Activated CD4-positive, alpha-beta T cell treated with anti-CD3 and anti-CD28 coated beads for 1 hour (primary cell): ENCODE measurements around the gene GALNT18.

Source experiments
- DNase-seq: peaks from one replicate; pipeline ENCODE4 v3.0.0-alpha.2; 2020

GALNT18 gene

DNA sequence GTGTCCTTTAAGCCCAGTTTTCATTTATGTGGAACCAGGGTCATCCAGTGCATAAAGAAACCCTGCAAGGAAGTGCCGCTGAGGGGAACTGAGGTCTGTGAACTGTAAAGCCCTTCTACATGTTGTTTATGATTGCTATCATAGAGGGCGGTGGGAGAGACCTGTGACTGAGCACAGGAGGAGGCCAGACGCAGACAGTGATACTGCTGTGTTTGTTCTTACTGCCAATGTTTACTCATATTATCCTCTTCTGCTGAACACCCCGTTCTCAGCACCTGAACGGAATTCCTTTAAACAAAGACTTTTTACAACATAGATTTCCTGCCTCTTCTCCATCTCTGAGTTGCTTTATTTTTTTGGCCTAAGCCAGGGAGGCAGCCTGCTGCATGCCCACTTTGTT, 967 bp upstream of the GALNT18 start:
- DNase-seq: no peak

DNA sequence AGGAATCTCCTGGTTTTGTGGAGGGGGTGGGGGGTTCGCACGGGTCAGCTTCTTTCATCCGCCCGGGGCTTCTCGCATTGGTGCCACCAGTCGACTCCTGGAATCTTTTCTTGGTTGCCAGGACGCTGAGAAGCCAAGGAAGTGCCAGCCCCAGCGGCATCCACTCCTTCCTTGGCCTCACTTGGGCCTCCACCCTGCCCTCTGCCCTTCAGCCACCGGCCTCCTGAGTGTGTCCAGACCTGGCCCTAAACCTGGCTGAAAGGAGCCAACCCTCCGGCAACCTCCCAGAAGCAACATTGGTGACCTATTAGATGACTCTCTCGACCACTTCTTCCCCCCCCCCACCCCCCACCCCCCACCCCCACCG, 518 bp upstream of the GALNT18 start:
- no peak for DNase-seq

DNA sequence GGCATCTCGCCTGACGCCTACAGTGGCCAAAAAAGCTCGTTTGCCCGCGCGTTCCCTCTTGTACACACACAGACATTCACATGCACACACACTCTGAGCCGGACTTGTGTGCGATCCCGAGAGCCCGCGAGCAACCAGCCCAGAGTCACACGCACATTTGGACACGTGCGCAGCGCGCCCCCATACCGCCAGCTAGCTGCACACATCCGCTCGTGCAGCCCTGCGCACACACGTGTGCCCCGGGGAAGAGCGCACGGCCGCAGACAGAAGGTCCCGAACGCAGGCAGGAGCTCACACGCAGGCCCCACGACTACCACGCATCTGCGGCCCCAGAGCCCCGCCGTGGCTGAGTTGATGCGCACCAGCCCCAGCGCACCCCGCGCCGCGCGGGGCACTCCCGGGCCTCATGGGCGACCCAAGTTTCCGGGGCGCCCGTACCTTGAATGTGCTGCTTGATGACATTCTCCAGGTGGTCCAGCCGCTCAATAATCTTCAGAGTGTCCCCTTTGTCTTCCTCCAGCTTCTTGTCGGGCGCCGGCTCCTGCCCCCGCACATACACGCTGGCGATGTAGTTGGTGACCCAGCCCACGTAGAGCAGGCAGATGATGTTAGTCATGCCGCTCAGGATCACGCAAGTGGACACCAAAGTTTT, 758 bp downstream of the GALNT18 start:
- no peak for DNase-seq

DNA sequence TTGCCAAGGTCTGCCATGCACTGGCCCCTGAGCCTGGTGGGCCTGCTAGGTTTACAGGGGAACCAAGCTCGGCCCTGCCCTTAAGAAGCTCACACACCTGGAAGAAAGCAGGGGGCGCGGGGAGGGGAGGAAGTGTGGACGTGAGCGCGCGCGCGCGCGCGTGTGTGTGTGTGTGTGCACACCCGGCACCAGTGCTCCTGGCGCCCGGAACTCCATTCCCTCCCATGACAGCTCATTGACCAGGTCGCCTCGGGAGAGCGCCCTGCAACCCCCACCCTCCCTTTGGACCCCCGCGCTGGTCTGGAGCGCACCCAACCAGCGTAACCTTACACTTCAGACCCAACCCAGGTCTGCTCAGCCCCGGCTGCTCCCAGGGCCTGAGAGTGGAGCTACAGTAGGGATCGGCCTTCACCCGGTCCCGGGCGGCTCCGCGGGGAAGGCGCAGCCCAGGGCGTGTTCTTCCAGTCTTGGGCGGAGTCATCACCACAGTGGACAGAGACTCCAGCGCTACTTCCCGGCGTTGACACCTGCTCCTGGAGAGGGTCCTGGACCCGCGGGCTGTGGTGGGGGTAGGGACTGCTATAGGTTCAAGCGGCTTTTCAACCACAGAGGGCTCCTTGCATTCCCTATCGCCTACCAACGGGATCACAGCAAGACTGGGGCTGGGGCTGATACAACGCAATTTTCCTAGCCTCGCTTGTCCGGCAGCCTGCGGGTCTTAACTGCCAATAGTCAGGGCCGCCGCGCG, 1.5 kb downstream of the GALNT18 start:
- no peak for DNase-seq

DNA sequence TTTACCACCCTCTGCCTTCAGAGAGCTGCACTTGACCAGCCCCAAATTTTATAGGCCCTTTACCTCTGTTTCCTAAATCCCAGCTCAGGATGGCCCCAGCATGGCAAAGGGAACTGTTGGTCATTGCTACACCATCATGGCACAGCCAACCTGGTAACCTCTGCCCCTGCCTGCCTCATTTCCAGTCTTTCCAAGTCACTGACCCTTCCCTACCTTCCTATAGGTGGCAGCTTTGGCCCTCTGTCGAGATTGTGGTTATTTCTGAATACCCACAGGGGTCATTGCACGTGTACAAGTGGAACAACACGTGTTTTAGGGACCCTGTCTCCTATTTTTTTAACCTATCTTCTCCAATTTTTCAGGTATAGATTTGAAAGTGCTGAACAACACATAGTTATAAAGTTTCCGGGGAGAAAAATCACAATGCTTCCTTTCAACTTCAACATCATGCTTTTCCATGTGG, 2.8 kb downstream of the GALNT18 start:
- no peak for DNase-seq

DNA sequence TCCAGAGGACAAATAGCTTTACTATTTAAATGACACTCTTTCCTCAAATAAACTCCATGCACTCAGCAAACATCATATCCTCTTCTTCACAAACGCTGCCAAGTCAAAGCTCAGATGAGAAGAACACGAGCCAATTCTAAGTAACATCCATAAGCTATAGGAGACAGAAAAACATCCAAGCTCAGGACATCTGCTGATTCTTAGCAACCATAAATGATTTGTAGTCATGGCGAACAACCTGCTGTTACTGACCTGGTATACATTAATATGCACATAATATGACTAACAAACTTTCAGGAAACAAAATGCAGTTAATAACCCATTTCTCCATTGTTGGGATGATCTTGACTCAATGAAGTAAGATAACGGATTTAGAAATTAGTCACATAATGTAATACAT, 6.7 kb downstream of the GALNT18 start:
- no peak for DNase-seq

DNA sequence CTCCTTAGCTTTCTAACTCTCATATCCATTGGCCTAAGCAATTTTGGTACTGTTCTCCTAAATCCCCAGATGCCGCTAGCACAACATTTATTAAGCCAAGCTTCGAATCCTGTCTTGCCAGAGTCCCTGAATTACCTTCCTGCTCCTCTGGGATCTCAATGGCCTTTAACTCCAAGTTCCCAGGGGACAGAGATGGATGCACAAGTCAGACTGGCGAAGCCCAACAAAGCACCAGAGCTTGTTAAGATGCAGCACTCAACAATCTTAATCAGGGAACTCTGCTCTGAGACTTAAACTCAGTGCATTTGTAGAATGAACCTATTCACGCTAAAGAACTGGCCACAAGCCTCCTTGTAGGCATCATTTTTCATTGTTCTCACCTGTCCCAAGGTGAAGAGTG, 9.4 kb downstream of the GALNT18 start:
- no peak for DNase-seq

DNA sequence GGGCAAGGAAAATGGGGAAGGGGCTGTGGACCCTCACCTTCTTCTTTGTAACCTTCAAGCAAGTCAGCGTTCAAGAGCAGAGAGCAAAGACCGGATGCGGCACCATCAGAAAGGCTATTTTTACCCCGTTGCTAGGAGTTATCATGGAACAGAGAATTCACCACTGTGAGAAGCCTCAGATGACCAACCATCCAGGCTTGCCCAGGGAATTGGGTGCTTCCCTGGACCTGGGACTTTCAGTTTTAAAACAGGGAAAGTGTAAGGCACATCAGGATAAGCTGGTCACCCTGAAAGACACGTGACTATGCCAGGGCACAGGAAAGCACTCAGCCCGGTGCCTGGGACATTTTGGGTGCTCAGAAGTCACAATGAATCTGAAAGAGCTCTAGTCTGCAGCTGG, 10.4 kb downstream of the GALNT18 start:
- no peak for DNase-seq

DNA sequence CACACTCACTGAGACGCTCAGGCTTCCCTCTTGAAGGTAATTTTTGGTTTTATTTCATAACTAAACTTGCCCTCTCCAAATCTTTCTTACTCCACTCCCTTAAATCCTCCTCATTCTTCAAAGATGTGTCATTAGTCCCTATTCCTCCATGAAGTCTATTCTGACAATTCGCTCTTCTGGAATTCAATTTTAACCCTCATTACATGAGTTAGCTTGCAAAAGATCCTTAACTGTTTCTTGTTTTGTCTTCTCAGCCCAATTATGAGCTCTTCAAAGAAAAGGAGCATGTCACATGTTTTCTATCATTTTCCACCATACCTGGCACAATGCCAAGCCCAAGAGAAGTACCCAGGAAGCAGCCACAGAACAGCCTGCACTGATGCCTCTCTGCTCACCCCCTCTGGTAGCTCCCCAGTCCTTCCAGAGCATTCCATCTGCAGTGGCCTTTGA, 13.0 kb downstream of the GALNT18 start:
- no peak for DNase-seq

DNA sequence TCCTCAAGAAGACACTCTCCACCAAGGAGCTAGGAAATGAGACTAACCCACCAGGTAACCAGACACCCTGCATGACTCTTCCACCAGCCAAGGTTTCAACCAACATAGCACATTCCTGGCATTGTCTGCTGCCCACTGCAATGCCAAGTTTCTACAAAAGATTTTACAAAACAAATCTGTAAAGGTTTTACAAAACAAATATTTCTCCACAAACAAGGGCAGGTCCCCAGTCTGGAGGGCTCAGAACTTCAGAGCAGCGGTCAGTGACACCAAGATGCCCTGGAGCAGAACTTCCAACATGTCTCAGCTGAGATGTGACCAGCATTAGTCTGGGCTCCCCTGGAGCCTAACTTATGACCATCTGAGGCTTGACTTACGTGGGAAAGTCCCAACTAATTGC, 14.0 kb downstream of the GALNT18 start:
- DNase-seq: no peak

DNA sequence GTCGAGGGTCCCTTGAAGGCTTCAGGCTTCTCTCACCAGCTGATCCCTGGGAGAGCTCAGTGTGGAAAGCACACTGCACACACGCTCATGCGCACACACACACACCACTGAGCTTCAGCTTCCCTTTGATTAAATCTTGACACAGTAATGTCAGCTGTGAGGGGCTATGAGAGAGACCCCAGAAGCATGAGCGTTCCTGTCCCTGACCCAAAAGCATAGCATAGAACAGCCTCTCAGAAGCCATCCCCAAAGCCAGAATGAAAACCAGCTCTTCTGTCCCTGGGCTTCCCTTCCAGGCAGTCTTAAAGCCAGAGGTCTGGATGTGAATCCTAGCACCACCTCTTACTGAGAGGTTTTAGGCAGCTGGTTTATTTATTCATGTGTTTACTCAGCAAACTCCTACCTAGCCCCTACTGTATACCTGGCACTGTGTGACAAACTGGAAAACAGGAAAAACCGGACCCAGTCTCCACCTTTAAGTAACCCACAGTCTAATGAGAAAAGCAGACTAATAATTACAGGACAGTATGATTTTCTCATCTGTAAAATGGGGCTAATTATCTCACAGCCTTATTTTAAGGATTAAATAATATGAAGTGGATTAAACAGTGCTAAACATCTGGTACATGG, 15.9 kb downstream of the GALNT18 start:
- no peak for DNase-seq

DNA sequence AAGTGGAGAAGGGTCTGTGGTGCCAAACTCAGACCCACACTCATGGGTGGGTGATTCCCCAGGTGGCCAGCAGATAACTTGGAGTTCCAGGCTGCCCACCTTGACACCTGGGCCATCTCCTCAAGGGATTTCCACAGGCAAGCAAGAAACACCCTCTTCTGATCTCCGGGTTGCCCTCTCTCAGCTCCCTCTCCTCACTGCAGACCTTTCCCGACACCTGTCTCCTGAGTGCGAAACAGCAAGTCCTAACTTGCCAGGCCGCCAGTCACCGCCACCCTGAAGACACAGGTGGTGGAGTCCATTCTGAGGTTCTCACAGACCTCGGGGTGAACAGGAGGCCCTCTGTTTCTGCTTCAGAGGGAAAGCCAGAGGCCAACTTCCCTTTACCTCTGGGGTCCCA, 16.6 kb downstream of the GALNT18 start:
- DNase-seq: no peak

DNA sequence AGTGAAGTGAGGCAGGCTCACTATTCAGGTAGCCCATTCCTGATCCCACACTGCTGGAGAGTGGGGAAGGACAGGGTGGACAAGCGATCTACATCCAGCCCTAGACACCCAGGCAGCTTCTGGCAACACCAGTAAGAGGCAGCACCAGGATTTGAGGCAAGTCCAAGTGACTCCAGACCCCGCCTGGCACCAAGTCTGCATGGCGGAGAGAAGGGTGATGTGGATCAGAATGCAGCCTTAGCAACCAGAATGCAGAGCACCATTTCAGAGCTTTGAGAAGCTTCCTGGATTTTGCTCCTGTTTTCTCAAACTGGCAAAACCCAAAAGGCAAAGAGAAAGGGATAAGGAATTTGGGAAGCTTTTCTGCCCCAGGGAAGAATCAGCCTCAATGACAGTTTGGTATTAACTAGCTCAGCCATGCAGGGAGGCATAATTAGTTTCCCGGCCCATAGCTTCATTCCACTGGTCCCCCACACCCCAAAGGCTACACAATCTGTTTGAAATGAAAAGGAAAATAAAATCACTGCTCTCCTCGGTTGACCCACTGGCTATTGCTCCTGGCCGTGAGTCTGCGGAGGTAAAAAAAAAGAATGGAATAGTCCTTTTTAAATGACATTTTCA, 17.3 kb downstream of the GALNT18 start:
- DNase-seq: no peak

DNA sequence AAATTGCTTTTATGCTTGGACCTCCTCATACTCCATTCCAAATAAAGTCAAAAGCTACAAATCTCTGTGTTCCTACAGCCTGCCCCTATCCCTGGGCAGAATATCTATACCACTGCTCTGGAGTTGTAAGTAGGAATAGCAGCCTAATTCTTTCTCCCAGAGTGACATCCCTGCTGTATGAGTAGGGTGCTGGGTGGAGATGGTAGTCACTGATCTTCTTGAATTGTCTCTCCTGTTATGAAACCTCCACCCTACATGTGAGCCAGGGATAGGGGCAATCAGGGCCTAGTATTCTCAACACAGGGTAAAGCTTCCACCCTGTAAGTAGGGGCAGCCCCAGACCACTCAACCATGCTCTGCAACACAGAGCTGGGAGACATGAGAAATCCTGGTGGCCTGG, 19.8 kb downstream of the GALNT18 start:
- DNase-seq: no peak

DNA sequence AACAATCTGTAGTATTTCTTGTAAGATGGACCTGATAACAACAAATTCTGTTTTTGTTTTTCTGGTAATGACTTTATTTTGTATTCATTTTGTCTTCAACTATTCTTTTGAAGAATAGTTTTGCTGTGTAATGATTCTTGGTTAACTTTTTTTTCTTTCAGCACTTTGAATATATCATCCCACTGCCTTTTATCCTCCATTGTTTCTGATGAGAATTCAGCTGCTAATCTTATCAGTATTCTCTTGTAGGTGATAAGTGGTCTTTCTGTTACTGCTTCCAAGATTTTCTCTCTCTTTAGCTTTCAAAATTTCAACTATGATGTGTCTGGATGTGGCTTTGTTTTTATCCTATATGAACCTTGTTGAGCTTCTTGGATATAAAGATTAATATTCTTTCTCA, 21.5 kb downstream of the GALNT18 start:
- DNase-seq: no peak

DNA sequence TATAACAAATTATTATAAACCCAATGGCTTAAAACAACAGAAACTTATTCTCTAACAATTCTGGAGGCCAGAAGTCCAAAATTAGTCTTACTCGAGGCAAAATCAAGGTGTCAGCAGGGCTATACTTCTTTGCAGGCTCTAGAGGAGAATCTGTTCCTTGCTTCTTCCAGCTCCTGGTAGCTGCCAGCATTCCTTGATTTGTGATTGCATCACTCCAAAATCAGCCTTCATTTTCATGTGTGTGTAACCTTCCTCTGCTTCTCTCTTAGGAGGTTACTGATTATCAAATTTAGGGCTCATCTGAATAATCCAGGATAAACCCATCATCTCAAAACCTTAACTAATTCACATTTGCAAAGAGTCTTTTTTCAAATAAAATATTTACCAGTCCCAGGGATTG, 23.6 kb downstream of the GALNT18 start:
- no peak for DNase-seq

DNA sequence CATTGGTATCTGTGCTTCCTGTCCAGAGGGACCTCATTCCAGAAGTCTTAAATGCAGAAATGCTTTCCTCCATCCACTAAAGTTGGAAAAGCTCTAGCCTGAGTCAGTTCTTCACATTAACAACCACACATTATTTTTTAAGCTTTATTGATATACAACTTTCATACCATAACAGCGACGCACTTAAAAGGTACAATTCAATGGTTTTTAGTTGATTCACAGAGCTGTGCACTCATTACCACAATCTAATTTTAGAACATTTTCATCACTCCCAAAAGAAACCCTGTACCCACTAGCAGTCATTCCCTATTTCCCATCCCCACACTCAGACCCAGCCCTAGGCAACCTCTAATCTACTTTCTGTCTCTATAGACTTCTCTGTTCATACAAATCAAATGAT, 27.6 kb downstream of the GALNT18 start:
- no peak for DNase-seq

DNA sequence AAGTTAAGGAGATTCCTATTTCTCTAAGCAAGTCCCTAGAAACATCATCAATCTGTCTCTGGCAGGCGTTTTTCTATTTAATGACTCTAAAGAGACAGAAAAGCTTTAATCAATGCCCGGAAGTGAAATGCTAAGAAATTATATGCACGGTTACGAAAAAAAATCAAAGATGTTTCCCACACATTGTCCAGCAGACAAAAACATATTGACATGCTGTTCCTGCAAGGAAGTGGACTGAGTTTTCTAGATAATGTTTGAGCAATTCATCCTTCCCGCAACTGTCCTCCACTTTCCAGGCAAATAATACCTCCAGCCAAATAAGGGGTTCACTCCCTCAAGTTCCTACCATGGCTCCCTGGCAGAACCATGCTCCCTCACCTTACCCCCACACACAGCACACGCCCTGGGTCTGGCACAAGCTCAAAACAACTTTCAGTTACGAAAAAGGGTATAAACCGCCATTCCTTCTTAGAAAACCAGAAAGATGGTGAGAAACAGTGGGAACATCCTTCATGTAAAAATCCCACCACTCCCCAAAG, 29.6 kb downstream of the GALNT18 start:
- no peak for DNase-seq

DNA sequence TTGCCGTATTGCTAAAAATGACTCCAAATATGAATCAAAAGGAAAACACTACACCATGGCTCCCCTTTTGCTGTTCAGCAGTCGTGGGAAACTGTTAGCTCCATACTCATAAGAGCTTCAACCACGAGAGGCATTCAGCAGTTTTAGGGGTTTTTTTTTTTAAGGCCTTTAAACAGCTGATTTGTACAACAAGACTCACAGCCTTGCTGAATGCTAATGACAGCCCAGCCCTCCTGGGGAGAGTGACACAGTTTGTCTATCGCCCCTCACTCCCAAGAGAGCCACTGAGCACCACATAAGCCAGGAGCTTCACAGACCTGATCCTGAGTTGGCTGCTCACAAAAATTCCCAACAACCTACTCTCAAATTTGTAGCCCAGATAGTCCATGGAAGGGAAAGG, 32.4 kb downstream of the GALNT18 start:
- DNase-seq: no peak

DNA sequence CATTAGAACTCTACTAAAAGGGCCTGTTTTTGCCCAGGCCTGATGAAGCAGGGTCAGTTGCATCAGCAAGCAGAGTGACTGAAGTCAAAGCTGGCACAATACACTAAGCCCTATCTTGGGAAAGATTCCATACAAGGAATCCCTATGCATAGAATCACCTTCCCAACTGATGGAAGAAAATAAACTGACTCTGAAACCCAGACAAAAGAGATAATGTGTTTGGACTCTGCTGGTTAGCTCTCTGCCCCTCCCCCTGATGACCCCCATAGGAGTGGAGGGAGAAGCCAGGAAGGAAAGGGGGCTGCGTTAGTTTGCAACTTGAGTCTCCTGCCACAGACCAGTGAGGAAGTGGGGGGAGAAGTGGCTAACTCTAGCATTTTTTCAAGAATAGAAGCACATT, 32.9 kb downstream of the GALNT18 start:
- DNase-seq: no peak

DNA sequence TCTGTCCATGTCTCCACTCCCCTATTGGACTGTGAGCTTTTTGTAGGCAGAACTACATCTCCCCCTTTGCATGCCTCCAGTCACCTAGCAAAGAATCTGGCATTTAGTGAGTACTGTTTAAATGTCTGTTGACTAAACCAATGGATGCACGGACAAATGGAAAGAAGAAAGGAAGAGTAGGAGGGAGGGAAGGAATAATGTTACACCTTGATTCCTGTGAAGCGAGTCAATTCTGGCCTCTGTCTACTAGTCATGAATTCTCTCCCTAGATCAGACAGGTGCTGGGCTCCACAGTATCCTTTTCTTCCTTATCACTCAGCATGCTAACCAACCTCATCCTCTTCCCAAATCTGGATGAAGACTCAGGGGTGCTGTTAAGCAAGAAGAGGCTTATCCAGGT, 33.6 kb downstream of the GALNT18 start:
- no peak for DNase-seq

DNA sequence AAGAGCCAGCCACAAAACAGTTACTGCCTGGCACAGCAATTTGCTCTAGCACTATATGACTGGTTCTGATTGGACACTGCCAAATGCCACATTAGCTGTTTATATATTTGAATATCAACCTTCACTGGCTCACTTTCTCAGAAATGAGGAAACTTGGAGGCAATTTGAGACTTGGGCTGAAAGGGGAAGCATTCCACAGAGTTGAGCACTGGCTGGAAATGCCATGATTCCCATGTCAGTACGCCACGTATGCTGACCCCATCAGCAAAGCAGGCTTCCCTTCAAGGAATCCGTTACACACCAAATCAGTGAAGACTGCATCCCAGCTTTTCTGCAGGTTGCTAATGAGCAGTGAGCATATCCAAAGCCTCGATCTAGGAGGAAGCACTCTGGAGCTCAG, 34.7 kb downstream of the GALNT18 start:
- DNase-seq: no peak

DNA sequence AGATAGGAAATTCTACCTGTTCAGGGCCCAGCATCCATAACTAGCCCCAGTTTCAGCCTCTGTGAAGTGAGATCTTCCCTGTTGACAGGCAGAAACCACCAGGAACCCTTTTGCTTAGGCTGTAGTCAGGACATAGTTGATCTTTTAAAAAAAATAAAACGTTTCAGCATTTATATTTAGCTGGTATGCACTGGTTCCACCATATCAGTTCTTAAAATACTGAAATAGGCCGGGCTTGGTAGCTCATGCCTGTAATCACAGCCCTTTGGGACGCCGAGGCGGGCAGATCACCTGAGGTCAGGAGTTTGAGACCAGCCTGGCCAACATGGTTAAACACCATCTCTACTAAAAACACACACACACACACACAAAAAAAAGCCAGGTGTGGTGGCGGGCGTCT, 35.3 kb downstream of the GALNT18 start:
- no peak for DNase-seq

DNA sequence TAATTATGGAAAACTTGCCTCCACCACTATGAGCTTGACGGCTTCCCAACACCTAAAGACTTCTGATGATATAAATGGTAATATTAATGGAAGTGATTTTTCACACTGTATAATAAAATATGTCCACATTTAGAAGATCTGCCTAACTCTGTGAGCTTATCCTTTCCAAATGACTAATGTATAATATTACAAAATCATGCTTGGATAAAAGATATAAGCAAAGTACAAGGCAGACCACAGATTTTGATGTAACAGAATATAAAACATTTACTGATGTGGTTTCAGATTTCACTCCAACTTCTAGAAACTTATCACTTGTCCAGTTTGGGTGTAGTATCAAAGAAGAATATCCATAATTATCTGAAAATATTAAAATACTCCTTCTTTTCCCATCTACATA, 36.9 kb downstream of the GALNT18 start:
- DNase-seq: no peak
